ENCODE data around the gene OTOG.
A peak's percentile ranks its signal among the peaks of the same experiment; 100 is the strongest.

The OTOG gene

DNA sequence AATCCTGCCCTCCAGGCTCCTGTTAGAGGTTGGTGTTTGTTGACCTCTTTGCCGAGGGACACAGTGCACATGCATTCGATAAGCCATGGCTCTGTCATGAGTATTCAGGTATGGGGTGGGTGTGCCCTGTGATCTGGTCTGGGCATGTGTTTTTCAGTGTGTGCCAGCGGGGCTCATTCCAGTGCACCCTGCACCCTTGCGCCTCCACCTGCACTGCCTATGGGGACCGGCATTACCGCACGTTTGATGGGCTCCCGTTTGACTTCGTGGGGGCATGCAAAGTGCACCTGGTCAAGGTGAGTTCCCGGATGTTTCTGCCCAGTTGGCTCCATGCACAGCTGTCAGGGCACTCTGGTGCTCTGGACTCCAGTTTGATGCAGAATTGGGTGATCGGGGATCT lies 44.2 kb downstream of the OTOG start:
- peak; percentile 37 for DNase-seq

DNA sequence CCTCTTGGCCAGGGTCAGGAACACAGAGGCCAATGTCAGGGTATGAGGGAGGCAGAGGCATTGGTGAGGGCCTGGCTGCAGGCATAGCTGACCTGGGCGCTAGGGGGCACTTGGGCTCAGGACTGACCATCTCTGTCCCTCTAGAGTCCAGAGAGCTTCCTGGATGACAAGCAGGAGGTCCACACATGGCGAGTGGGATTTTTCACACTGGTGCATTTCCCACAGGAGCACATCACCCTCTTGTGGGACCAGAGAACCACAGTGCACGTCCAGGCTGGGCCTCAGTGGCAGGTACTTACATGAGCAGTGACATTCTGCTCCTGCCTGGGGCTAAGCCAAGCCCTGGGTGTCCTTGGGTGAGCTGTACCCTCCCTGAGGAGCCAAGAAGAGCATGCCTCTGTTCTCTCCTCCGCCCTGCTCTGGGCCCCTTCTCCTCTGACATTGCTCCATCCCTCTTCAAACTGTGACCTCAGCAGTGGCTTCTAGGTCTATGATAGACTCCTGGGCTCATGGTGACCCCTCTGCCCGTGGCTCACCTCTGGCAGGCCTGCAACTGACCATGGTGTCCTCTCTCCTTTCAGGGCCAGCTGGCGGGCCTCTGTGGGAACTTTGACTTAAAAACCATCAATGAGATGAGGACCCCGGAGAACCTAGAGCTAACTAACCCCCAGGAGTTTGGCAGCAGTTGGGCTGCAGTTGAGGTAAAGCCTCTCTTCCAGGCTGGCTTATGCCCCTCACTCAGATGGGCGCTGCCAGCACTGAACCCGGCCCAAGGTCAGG lies 46.6 kb downstream of the OTOG start:
- DNase-seq, result peak; percentile 35

DNA sequence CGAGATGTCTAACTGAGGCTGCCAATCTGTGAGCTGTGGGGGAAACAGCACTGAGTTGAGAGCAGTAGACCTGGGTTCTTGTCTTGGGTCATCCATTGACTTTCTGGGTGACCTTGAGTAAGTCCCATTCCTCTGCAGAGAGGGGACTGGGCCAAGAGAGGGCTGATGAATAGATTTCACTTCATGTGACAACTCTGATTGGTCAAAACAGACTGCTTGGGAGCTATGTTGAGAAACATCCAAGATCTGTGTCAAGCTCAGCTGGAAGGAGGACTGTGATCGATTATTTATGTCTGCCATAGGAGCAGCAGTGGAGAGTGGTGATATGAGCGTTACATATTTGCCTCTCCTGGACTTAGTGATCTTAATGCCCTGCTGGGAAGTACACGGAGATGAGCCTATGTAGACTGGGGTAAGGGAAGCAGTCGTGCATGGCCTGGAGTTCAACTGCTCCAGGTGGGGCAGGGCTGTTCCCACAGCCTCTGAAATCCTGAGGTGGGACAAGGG lies 47.7 kb downstream of the OTOG start:
- peak; percentile 22 for DNase-seq

DNA sequence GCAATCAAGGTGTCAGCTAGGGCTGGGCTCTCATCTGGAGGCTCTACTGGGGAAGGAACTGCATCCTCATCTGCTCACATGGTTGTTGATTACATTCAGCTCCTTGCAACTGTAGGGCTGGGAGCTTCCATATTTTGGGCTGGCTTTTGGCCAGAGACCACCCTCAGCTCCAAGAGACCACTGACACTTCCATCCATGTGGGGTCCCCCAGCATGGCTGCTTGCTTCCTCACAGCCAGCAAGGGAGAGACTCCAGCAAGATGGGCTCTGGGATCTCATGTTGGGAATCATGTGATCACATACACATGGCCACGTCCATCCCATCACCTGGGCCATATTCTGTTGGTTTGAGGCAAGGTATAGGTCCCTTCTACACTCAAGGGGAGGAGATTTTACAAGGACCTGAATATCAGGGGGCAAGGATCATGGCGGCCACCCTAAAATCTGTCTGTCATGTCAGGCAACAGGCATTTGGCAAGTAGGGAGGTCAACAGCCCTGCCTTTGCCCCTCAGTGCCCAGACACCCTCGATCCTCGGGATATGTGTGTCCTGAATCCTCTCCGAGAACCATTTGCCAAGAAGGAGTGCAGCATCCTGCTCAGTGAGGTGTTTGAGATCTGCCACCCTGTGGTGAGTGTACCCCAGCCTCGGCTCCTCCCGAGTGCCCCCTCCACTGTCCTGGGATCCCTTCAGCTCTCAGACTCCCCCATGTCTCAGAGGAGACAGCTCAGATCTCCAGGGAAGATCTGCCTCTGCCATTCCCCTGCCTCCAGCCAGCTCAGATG lies 48.7 kb downstream of the OTOG start:
- no peak for DNase-seq

DNA sequence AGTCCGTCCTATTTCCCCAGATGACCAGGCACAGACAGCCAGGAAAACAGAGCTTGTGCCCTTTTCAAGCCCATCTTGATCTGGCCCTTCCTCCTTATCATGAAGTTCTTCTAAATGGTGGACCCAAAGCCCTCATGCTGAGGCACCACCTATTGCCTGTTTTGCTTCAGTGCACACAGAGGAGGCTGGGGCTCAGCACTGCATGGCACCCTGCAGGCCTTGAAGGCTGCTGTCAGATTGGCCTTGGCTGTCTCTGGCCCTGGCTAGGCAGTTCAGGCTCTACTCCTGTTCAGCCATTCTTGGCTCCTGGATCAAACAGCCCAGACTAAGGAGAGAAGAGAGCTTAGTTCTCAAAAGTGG lies 49.2 kb downstream of the OTOG start:
- no peak for DNase-seq

DNA sequence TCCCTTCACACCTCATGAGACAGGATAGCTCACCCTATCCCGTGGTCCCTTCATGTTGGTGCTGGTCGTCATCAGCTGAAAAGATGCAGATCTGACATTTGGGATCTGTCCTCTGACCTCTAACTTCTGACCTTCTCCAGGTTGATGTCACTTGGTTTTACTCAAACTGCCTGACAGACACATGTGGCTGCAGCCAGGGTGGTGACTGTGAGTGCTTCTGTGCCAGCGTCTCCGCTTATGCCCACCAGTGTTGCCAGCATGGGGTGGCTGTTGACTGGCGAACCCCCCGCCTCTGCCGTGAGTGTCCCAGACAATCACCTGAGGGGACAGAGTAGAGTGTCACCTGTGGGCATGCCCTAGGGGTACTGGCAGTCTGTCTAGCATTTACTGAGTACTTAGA lies 49.7 kb downstream of the OTOG start:
- DNase-seq, result peak; percentile 46

DNA sequence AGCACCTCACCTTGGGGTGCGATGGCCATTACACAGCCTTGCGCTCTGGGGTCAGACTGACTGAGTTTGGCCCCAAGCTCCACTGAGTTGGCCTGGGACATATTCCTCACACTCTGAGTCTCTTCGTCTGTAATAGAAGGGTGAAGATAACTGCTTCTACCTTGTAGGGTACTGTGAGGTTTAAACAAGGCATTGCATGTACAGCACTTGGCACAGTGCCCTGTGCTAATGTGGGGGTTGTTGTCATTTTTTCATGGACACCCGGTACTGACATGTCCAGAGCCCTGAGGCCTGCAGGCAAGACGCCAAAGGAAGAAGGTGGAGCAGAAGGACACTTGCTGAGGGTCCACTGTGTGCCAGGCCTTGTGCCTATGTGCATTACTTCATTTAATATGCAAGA lies 50.7 kb downstream of the OTOG start:
- DNase-seq, result peak; percentile 41

DNA sequence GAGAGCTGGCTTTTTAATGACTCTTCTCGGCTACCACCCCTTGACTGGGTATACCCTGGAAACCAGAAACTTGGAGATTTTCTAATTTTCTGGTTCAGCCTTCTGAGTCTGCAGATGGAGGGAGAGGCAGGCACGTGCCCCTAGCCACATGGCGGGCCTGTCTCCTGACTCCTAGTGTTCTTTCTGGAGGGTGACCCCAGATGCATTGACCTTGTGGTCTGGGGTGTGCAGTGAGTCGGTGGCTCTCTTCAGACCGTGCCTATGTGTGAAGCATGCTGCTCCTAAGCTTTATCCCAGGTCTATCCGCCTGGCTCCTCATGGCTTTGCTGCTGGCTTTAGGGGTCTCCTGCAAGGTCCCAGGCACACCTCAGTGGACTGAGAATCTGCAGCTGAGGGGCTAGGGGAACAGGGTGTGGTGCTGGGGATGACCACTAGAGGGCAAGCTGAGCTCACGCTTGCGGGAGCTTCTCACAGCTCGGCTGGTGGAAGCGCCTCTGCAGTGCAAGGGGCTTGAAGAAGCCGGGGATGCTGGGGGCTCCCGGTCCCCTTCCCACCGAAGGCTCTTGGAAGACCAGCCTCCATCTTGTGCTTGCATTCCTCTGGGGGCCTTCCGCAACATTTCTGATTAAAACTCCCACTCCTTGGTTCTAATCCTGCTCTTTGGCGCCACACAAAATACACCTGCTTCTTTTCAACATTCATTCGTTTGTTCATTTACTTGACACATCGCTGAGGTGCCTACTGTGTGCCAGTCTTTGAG lies 51.8 kb downstream of the OTOG start:
- peak; percentile 85 for DNase-seq

DNA sequence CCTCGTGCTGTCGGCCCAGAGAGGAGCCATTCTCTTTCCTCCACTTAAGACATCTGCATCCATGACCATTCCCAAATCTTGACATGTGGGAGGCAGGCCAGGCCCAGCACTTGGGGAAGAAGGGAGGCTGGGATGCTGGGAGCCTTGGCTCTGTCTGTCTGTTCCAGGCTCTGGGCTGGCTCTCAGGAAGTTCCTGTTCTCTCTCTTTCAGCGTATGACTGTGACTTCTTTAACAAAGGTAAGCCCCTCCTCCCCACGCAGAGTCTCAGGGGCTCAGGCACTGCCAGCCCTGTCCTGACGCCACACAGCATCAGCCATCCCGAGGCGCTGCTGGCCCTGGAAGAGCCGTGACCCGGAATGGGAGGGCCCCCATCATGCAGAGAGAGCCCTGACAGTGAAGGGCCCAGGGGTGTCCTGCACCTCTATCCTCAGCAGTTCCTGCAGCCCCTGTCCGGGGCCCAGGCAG lies 52.4 kb downstream of the OTOG start:
- no peak for DNase-seq

DNA sequence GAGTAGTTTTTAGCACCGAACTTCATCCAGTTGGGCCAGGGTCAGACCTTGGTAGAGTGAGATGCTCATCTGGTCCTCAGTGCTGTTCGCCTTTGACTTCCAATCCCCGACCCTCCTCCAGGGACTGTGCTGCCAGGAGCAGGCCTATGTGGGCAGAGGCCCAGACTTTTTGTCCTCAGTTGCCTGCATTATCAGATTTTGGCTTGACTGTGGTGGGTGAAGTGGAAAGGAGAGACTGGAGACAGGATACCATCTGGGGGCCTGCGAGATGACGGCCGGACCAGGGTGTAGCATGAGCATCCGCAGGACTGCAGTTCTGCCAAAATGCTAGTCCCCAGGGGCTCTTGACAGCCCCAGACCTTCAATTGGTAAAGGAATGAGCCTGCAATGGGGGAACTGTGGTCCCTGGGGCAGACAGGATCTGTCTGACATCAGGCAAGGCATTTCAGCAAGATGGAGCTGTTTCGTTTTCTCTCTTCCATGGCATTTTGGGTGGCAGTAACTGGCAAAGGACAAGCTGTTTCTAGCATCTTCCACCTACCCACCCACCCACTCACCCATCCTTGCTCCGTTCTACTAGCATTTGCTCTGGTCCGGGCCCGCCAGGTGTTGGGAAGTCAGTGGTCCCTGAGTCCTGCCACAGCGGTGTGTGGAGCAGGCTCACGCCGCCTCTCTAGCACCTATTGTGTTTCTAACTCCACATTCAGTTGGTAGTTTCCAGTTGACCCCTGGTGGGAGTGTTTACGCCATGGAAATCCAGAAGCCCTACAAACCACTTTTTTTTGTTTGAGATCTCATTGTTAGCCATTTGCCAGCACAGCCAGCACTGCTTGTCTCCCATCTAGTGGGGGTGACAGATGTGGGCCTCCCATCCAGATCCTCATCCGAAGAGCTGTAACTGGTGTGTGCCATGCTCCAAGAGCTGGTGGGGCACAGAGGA lies 53.5 kb downstream of the OTOG start:
- DNase-seq, result no peak

DNA sequence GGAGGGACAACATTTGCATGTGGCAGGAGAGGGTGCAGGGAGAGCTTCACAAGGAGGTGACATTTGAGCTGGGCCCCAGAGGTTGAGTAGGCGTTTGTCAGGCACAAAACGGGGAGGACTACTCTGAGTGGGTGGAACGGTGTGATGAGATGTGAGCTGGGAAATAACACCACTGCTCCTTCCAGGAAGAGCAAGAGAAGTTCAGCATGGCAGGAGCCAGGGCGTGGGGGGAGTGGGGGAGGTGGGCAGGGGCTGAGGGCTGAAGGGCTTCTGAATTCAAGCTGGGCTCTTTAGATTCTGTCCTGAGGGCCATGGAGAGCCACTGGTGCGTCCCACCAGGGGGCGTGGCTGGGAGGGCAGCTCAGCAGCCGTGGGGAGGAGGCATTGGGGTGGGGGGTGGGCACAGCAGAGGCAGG lies 54.2 kb downstream of the OTOG start:
- DNase-seq, result peak; percentile 54

DNA sequence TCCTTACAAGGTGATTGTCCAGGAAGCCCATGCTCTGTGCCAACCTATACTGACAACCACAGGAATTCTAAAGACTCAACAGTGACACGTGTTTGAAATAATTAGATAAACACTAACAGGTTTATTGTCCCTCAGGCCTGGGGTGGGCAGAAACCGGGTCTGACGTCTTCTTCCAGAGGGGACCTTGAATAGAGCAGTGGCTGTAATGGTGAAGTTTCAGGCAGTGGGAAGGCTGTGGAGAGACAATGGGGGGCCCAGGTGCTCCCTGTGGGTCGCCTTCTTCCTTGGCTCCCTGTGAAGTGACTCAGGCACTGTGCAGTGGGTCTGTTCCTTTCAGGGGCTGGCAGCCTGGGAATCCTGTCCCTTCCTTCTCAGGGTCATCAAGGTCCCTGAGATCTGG lies 54.6 kb downstream of the OTOG start:
- no peak for DNase-seq

DNA sequence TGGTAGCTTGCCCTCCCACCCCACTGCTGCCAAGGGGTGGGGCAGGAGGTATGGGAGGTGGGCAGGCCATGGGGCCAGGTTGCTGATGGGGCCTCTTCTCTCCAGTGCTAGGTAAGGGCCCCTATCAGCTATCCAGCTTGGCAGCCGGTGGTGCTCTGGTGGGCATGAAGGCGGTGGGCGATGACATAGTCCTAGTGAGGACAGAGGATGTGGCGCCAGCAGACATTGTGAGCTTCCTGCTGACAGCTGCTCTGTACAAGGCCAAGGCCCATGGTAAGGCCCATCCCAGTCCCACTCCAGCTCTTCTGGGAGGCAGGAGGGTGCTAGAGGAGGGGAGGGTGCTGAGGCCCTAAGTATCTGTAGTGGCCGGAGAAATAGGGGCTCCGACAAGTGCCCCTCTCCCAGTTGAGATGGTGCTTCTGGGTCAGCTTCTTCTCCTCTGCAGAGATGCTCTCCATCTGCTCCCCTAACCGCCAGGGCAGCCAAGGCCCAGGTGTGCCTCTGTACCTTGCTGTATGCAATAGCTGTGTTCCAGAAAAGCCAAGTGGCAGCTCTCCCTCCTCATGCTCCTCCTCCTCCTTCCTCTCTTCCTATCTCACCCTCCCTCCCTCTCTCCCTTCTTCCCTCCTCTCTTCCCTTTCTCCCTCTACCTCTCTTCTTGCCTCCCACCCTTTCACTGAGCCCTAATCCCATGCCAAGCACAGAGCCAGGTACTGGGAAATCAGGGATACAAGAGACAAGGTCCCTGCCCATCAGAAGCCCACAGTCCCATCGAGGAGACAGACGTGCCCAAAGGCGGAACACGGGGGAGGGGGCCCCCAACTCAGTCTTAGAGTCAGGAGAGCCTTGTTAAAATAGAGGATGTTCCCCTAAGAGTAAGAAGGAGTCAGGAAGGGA lies 55.3 kb downstream of the OTOG start:
- peak; percentile 47 for DNase-seq

DNA sequence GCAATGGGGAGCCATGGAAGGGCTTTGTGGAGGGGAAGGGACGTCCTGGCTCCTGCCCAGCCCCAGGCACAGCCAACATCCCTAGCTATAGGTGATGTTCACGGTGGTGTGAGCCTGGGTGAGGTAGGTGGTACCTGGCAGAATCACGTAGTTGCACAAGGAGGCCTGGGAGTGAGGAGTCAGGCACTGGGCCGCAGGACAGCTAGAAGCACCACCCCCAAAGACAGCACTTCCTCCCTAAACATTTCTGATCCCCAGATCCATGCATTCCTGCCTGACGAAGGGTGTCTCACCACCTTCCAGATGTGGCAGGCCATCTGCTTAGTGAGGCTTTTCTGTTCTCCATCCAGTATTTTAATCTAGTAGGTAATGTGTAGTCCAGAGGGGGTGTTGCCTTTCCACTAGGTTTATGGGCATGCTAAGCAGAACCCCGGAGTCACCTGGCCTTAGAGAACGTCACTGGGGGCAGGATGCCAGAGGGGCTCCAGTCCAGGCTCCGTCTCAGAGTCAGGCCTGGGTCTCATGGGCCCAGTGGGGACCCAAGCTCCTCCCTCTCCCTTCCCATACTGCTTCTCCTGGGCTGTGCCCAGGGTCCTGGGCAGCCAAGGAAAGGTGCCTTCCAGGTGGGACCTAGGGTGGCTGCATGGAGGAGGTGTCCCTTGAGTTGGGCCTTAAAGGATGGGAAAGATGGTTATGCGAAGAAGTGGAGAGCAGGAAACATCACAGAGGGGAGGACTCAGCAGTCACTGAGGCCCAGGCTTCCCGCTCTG lies 56.2 kb downstream of the OTOG start:
- peak; percentile 43 for DNase-seq

DNA sequence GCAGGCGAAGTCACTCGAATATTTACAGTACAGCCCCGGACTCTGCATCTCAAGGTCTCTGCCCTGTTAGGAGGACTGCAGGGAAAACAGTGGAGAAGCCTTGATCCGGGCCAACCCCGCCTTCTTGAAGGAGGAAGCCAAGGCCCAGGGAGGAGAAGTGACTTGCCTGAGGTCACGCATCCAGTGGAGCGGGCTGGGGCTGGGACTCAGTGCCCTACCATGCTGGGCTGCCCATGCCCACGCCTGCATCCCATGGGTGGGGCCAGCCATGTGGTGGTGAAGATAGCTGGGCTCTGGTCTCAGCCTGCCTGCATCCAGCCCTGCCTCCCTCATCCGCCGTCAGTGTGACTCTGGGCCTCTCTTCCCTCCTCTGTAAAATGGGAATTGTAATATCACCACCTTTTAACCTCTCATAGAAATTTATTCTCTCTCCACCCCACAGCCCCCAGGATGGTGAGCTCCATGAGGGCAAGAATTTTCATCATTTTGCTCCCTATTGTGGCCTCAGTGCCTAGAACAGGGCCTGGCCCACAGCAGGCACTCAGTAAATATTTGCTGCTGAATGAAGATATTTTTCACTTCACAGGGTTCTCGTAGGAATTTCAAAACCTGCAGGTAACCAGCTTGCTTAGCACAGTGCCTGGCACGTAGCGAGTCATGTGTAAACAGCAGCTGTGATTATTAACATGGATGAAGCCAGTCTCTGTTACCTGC lies 57.3 kb downstream of the OTOG start:
- no peak for DNase-seq

DNA sequence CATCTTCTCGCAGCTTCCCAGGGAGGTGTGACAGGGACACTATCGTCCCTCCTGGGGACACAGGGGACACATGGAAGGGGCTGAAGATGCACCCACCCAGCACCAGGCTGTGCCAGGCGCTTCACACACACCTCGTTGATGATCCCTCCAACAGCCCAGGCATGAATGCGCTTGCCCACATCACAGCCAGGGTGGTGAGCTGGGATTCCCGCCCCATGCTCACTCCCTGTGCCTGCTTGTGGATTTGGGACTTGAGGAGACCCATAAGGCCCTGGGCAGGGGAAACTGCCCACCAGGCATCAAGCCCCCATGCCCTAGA lies 57.8 kb downstream of the OTOG start:
- DNase-seq, result no peak

DNA sequence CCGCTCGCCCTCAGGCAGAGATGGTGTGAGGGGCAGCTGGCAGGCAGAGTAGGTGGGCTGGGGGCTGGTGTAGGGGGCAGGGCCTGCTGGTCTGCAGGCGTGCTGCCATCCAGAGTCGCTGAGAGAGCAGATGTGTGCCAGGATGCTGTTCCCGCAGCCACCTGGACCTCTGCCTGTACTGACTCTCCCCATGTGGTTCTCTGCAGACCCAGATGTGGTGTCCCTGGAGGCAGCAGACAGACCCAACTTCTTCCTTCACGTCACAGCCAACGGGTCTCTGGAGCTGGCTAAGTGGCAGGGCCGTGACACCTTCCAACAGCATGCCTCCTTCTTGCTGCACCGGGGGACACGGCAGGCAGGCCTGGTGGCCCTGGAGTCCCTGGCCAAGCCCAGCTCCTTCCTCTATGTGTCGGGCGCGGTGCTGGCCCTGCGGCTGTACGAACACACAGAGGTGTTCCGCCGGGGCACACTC lies 58.6 kb downstream of the OTOG start:
- peak; percentile 48 for DNase-seq

DNA sequence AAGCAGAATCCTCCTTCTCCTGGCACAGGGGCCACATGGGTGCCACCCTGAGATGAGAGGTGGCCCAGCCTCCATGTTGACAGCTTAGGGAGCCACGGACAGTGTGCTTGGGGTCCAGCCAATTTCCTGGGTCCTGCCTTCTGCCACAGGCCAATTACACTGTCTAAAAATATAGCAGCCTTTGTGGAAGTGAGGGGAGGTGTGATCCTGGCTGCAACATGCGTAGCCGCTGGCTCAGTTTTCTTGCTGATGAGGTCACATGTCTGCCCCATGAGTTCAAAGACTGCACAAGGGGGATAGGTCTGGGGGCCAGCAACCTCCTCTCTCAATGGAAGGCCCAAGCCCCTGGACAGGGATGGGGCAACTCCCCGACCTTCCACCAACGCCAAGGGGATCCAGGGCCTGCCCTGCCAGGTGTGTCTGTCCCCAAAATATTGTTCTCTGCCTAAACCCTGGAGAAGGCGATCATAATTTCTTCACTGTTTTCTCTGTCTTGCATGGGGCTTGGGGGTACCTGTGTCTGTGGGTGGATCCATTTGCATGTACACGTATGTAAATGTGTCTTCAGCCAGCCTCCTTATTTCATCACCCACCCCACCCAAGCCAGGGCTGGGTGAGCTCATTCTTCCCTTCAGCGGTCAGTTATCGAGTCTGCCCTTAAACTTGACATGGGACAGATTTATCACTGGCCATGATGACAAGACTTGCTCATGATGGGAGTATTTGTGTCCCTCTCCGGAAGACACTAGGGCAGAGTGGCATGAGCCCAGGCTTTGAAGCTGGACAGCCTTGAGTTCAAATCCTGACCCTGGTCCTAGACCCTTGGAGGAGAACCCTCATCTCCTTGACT lies 59.4 kb downstream of the OTOG start:
- no peak for DNase-seq

DNA sequence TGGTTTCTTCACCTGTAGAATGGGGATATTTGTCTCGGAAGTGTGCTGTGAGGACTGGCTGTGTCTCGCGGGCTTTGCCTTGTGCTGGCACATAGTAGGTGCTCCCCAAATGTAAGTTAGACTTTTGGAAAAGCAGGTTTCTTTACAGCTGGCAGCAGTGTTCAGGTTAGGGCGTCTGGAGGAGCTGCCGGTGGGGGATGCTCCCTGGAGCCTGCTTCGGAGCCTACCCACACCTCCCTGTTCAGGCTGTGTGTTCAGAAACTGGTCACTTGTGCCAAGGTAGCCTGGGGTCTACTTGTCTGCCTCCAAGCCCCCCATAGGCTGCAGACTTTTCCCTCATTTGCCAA lies 60.0 kb downstream of the OTOG start:
- peak; percentile 37 for DNase-seq

All from islet precursor cell (in vitro differentiated cells).